Measurements from ENCODE around the gene FAM153A. TPM values are rescaled to one million over a fixed set of nuclear protein-coding genes. Genes with fewer than 3 reads are reported as not detected.
"Not testable (repeated sequence)": the region's sequence is repeated elsewhere in the genome, so short reads cannot be mapped to it uniquely, and the experiment has no call there.

Gene FAM153A
- total RNA-seq, 4 donors from 2014 or later: 0.26 to 1.7 (median 0.91) TPM; not detected in 1

DNA sequence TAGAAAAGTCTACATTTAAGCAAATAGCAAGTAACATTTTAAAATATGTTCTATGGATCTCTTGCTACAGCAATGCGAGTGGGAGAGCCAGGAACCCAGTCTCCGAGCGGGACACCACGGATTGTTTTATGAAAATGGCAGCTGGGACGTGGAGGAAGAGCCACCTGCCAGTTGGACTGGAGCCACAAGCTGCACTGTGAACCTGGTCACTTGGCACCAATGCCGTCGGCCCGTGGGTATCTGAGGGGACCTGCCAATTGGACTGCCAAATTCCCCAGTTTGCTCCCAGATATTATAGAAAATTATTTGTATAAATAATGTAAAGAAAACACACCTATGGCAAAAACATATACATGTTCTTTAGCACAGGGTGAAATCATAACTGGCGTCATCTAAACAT lies 10.6 kb upstream of the FAM153A start:
- DNase-seq; H3K27ac ChIP-seq; H3K4me3 ChIP-seq; H3K36me3 ChIP-seq; H3K9me3 ChIP-seq; intact Hi-C loops (cut with DNase I; ENCODE audit: low total_unique reads); H3K27me3 ChIP-seq; H3K4me1 ChIP-seq: not testable (repeated sequence)

GRCh38 chr5:177791649-177792048 lies 8.9 kb upstream of the FAM153A start:
- H3K4me1 ChIP-seq; DNase-seq; H3K36me3 ChIP-seq; H3K27me3 ChIP-seq; H3K27ac ChIP-seq; H3K4me3 ChIP-seq; H3K9me3 ChIP-seq; intact Hi-C loops (cut with DNase I; ENCODE audit: low total_unique reads): not testable (repeated sequence)

GRCh38 chr5:177782169-177782568 lies 530 bp downstream of the FAM153A start:
- H3K4me1 ChIP-seq; H3K36me3 ChIP-seq; DNase-seq; intact Hi-C loops (cut with DNase I; ENCODE audit: low total_unique reads); H3K27ac ChIP-seq; H3K4me3 ChIP-seq; H3K27me3 ChIP-seq; H3K9me3 ChIP-seq: not testable (repeated sequence)

GRCh38 chr5:177771206-177771605 lies 11.5 kb downstream of the FAM153A start:
- H3K9me3 ChIP-seq; H3K27ac ChIP-seq; DNase-seq; H3K4me3 ChIP-seq; H3K4me1 ChIP-seq; intact Hi-C loops (cut with DNase I; ENCODE audit: low total_unique reads); H3K27me3 ChIP-seq; H3K36me3 ChIP-seq: not testable (repeated sequence)

DNA sequence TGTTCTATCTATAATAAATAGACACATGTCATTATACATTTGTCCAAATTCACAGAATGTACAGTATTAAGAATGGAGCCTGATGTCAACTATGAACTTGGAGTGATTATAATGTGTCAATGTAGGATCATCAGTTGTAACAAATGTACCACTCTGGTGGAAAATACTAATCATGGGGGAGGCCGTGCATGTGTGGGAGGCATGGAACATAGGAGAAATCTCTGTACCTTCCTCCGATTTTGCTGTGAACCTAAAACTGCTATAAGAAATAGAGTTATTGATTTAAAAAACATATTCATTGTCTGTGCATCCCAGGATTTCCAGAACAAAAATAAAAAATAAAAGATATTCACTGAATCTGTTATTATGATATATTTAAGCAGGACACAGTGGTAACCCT lies 12.1 kb downstream of the FAM153A start:
- H3K4me3 ChIP-seq; DNase-seq; H3K36me3 ChIP-seq; H3K27ac ChIP-seq; H3K27me3 ChIP-seq; H3K4me1 ChIP-seq; intact Hi-C loops (cut with DNase I; ENCODE audit: low total_unique reads); H3K9me3 ChIP-seq: not testable (repeated sequence)

DNA sequence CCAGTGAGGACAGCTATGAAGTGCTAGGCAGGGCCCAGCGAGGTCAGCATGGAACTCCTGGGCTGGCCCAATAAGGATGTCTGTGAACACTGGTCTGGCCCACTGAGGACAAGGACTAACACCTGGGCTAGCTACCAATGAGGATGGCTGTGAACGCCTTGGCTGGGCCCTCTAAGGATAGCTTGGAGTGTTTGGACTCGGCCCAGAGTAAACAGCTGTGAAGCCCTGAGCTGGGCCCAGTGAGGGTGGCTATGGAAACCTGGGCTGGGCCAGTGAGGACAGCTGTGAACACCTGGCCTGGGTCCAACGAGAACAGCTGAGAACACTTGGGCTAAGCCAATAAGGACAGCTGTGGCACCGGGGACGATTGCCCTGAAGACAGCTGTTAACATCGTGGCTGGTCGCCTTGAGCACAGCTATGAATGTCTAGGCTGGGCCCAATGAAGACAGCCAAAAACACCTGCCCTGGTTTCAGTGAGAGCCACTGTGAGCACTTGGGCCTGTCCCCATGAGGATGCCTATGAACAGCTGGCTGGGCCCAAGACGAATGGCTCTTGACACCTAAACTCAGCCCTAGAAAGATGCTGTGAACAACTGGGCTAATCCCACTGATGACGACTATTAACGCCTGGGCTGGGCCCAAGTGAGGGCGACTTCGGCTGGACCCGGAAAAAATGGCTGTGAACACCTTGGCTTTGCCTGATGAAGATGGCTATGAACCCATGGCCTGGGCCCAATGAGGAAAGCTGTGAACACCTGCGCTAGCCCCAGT lies 18.8 kb downstream of the FAM153A start:
- intact Hi-C loops (cut with DNase I; ENCODE audit: low total_unique reads); H3K27ac ChIP-seq; H3K36me3 ChIP-seq; DNase-seq; H3K4me1 ChIP-seq; H3K27me3 ChIP-seq; H3K9me3 ChIP-seq; H3K4me3 ChIP-seq: not testable (repeated sequence)

GRCh38 chr5:177760954-177761353 lies 21.7 kb downstream of the FAM153A start:
- H3K27me3 ChIP-seq; H3K9me3 ChIP-seq; H3K36me3 ChIP-seq; H3K4me1 ChIP-seq; intact Hi-C loops (cut with DNase I; ENCODE audit: low total_unique reads); DNase-seq; H3K4me3 ChIP-seq; H3K27ac ChIP-seq: not testable (repeated sequence)

GRCh38 chr5:177747354-177747753 lies 35.3 kb downstream of the FAM153A start:
- DNase-seq; H3K4me3 ChIP-seq; H3K36me3 ChIP-seq; H3K4me1 ChIP-seq; intact Hi-C loops (cut with DNase I; ENCODE audit: low total_unique reads); H3K27ac ChIP-seq; H3K9me3 ChIP-seq; H3K27me3 ChIP-seq: not testable (repeated sequence)

GRCh38 chr5:177724858-177725257 lies 57.8 kb downstream of the FAM153A start:
- H3K27me3 ChIP-seq; intact Hi-C loops (cut with DNase I; ENCODE audit: low total_unique reads); H3K4me3 ChIP-seq; H3K4me1 ChIP-seq; DNase-seq; H3K9me3 ChIP-seq; H3K27ac ChIP-seq; H3K36me3 ChIP-seq: not testable (repeated sequence)

DNA sequence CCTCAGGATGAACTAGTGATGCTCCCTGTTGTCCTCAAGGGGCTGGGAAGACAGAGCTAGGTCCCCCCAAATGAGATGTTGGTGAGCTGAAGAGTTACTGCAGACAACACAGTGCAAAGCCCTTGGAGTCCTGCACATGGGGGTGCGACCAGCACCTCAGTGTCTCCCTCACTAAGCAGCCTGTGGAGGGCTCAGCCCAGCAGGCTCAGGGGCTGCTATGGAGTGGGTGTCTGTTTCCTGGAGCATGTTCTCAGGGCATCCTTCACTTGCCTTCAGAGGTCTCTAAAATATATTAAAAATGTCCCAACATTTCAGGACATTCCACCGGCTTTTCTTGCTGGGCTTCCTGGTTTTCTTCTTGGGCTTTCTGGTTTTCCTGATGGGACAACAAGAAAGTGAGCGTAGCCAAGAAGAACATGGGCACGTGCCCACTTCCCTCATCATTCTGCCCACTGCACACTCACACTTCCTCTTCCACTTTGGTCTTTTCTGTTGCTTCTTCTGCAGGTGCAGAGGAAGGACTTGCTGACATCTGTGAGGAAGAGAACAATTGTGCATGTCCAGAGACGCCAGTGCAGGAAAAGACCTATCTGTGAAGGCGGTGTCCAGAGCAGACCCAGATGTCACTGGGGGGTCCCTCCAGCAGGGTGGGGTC lies 58.7 kb downstream of the FAM153A start:
- H3K4me3 ChIP-seq; H3K9me3 ChIP-seq; H3K27me3 ChIP-seq; H3K27ac ChIP-seq; DNase-seq; H3K4me1 ChIP-seq; intact Hi-C loops (cut with DNase I; ENCODE audit: low total_unique reads); H3K36me3 ChIP-seq: not testable (repeated sequence)

- intact Hi-C loops (cut with DNase I; ENCODE audit: low total_unique reads); H3K9me3 ChIP-seq; DNase-seq; H3K36me3 ChIP-seq; H3K4me3 ChIP-seq; H3K27ac ChIP-seq; H3K4me1 ChIP-seq; H3K27me3 ChIP-seq: not testable (repeated sequence)
These were observed 59.9 kb downstream of the FAM153A start for GRCh38 chr5:177722829-177723228.

DNA sequence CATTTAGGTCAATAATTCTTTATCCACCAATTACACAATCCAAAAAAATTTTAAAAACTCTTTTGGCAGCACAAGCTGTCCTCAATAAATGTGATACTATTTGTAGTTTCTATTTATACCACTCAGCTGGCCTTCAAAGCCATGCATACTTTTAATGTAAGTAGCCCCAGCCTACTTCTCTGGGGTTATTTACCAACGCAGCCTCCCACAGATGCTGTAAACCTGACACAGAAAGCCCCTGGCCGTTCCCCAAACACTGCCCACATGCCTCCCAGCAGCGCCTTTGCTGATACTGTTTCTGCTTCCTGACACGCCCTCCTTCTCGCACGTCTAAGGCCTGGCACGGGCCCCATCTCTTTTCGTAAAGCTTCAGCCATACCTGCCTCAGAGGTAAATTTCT lies 62.7 kb downstream of the FAM153A start:
- H3K4me1 ChIP-seq; H3K36me3 ChIP-seq; DNase-seq; H3K27ac ChIP-seq; H3K9me3 ChIP-seq; H3K4me3 ChIP-seq; H3K27me3 ChIP-seq; intact Hi-C loops (cut with DNase I; ENCODE audit: low total_unique reads): not testable (repeated sequence)

DNA sequence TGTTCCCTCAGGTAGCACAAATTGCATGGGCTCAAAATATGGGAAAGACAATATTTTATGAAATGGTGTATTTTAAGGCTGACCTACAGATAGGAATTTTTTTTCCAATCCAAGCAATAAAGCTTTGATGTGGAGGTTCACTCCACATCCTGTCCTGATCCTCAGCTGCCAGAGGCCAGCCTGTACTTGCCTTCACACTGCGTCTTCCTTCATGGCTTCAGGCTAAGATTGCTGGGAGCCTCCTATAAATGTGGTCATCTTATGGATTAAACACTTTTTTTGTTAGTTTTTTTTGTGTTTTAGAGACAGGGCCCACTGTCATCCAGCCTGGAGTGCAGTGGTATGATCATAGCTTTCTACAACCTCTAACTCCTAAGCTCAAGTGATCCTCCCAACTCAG lies 67.3 kb downstream of the FAM153A start:
- H3K4me3 ChIP-seq; H3K27ac ChIP-seq; H3K9me3 ChIP-seq; DNase-seq; H3K27me3 ChIP-seq; intact Hi-C loops (cut with DNase I; ENCODE audit: low total_unique reads); H3K36me3 ChIP-seq; H3K4me1 ChIP-seq: not testable (repeated sequence)

GRCh38 chr5:177696100-177696499 lies 86.6 kb downstream of the FAM153A start:
- intact Hi-C loops (cut with DNase I; ENCODE audit: low total_unique reads); H3K4me1 ChIP-seq; H3K27me3 ChIP-seq; H3K9me3 ChIP-seq; H3K27ac ChIP-seq; DNase-seq; H3K36me3 ChIP-seq; H3K4me3 ChIP-seq: not testable (repeated sequence)
